GM20000 (cell line): ENCODE results near the gene RPL15.

Experiments
- DNase-seq: peaks from one replicate; pipeline ENCODE4 v3.0.0; 2012; ENCODE audit warnings: low spot score
- TF ChIP-seq, protein P1 (sequence below): IDR thresholded peaks from 2 replicates; pipeline ENCODE4 v1.5.1; 2012; ENCODE audit warnings: mild to moderate bottlenecking, control low read depth; ENCODE audit errors: extremely low read depth, missing control alignments

RPL15 gene

DNA sequence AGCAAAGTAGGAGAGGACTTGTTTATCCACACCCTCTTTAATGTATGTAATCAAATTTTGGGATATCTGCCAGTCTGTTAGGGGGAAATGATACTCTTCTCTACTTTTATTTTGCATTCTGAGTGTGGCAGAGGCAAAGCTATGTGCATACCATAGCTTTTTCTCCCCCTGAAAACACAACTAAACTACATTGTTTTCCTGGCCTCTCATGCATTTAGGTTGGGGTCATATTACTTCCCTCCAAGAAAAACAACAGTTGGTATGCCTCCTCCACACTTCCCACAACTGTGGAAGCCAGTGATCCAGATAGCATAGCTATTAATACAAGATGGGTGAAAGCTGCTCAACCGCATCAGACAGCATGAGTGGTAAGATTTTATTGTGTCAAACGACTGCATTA is 6.9 kb downstream of the RPL15 start:
- DNase-seq: no peak
- TF ChIP-seq, protein P1, sequence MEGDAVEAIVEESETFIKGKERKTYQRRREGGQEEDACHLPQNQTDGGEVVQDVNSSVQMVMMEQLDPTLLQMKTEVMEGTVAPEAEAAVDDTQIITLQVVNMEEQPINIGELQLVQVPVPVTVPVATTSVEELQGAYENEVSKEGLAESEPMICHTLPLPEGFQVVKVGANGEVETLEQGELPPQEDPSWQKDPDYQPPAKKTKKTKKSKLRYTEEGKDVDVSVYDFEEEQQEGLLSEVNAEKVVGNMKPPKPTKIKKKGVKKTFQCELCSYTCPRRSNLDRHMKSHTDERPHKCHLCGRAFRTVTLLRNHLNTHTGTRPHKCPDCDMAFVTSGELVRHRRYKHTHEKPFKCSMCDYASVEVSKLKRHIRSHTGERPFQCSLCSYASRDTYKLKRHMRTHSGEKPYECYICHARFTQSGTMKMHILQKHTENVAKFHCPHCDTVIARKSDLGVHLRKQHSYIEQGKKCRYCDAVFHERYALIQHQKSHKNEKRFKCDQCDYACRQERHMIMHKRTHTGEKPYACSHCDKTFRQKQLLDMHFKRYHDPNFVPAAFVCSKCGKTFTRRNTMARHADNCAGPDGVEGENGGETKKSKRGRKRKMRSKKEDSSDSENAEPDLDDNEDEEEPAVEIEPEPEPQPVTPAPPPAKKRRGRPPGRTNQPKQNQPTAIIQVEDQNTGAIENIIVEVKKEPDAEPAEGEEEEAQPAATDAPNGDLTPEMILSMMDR: no peak

DNA sequence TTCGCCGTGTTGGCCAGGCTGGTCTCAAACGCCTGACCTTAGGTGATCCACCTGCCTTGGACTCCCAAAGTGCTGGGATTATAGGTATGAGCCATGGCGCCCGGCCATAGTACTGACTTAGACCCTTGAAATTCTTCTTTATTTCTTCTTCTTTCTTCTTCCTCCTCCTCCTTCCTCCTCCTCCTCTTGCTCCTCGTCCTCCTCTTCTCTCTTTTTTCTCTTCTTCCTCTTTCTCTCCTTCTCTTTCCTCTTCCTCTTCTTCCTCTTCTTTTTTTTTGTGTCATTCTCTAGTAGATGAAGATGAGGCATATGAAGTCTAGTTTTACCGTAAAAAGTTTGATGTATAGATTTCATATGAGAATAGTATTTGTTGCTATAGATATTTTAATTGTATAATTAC is 9.3 kb downstream of the RPL15 start:
- TF ChIP-seq, protein P1: no peak
- no peak for DNase-seq

DNA sequence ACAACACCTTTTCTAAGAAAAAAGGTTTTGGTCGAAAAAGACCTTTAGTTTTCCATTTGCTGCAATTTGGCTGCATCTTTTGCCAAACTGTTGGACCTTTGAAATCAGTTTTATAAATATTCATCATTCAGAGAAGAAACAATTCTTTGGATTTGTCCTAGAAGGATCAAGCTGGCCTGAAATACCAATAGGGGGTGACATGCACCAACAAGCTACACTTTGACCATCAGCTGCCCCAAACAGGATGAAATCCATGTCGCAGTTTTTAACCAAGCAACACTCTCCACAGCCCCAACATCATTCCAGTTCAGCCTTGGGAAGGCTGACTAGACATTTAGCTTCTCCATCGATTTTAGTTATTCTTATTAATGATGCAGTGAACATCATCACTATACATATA is 9.8 kb downstream of the RPL15 start:
- TF ChIP-seq, protein P1: no peak
- no peak for DNase-seq

DNA sequence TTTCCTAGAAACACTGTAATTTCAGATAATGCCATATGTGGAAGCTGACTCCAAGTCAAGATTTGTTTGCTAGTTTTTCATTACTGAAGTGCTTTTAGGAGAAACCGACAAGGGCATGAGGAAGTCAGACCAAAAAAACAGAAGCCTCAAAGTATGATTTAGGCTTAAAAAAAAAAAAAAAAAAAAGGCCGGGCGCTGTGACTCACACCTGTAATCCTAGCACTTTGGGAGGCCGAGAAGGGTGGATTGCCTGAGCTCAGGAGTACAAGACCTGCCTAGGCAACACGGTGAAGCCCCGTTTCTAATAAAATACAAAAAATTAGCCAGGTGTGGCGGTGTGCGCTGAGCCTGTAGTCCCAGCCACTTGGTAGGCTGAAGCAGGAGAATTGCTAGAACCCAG is 11.6 kb downstream of the RPL15 start:
- no peak for DNase-seq
- TF ChIP-seq, protein P1: no peak

DNA sequence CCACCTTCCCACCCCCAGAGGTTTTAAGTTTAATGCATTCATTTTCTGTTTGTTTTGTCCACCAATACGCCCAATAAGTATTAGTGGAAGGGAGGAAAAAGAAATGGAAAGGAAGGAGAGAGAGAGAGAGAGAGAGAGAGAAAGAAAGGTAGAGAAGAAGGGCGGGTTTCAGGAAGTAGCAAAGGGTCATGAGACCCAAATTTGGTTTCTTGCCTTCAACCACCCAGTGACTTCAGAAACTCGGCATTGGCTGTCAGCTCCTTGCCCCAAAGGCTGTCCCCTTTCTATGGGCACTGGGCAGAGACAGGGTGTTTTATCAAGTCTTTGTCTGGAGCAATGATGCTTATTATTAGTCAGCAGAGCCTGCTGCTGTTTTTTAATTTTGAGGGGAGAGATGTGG is 14.7 kb downstream of the RPL15 start:
- no peak for DNase-seq
- TF ChIP-seq, protein P1: no peak

DNA sequence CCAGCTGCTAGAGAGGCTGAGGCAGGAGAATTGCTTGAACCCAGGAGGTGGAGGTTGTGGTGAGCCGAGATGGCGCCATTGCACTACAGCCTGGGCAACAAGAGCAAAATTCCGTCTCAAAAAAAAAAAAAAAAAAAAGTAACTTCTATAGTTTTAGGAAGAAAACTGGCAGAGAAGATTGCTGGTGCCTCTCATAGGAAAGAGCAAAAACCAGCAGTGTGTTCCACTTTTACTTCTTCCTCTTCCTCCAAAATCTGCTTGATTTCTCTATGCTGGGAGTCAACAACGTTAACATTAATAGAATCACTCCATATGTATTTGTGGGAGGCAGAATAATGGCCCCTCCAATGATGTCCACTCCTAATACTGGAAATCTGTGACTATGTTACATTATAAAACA is 15.6 kb downstream of the RPL15 start:
- TF ChIP-seq, protein P1: no peak
- DNase-seq: no peak

DNA sequence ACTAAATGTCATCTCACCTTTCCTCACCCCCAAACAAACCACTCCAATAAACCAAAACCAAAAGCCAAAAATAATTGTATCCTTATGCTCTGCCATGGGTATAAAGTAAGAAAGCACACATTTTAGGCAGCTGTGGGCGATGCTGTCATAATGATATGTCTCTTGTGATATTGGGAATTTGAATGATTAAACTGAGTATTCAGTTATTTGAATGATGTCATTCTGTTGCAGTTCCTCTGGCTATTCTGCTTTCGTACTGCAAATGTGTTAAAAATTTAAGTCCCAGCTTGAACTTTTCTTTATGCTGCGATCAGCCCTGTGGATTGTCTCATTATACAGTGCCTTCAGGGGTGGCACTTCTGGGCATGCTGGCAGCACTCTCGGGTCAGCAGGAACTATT is 17.3 kb downstream of the RPL15 start:
- TF ChIP-seq, protein P1: no peak
- DNase-seq: no peak
